Duodenal mucosa (tissue), 2 donors: ENCODE measurements around the gene ZFP36L2.

ENCODE experiments used
- H3K27ac ChIP-seq: one replicate; pipeline ENCODE4 v1.7.0; 2013; ENCODE audit warnings: low read depth, low read length
- H3K27me3 ChIP-seq, 2 donors: one replicate each; pipeline ENCODE4 v1.7.0; 2013; ENCODE audit warnings: low read length in 2 of 2, control low read depth in 1 of 2; ENCODE audit not compliant: insufficient read depth in 2 of 2, control insufficient read depth in 1 of 2
- H3K36me3 ChIP-seq, 2 donors: one replicate each; pipeline ENCODE4 v1.7.0; 2013; ENCODE audit warnings: low read length in 2 of 2, control low read depth in 1 of 2; ENCODE audit not compliant: insufficient read depth in 2 of 2, control insufficient read depth in 1 of 2
- H3K4me1 ChIP-seq, 2 donors: one replicate each; pipeline ENCODE4 v1.7.0; 2013; ENCODE audit warnings: low read length in 2 of 2, control low read depth in 1 of 2; ENCODE audit not compliant: insufficient read depth in 2 of 2, control insufficient read depth in 1 of 2
- H3K4me3 ChIP-seq, 2 donors: one replicate each; pipeline ENCODE4 v1.7.0; 2013; ENCODE audit warnings: low read length in 2 of 2, low read depth in 1 of 2
- H3K9ac ChIP-seq, 2 donors: one replicate each; pipeline ENCODE4 v1.7.0; 2013; ENCODE audit warnings: low read length in 2 of 2, low read depth in 1 of 2
- H3K9me3 ChIP-seq, 2 donors: one replicate each; pipeline ENCODE4 v1.7.0; 2013; ENCODE audit warnings: low read length in 2 of 2, control low read depth in 1 of 2; ENCODE audit not compliant: control insufficient read depth in 1 of 2

Gene ZFP36L2

DNA sequence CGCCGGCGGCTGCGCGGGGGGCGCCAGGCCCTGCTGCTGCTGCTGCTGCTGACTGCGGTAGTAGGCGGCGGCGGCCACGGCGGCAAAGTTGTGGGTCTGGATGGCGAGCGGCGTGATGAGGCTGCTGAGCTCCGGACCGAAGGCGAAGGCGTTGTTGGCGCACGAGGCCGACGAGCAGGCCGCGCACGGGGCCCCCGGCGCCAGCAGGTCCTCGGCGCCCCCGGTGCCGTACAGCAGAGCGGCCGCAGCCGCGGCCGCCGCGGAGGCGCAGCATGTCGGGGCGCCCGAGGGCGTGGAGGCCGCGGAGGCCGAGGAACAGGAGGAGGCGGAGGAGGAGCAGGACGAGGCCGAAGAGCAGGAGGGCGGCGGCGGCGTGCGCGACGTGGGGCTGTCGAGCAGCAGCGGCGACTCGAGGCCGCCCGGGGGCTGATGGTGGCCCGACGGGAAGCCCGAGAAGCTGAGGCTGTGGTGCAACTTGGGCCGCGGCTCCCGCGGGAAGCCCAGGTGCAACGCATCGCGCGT, 1.8 kb downstream of the ZFP36L2 start:
- Histone ChIP-seq H3K4me1 (peaks cover 38 to 40% of the 10 kb centered on the region in 2 donors), H3K4me3 (peak overlapping the region; percentile 91 to 97), H3K9me3 (no peaks in the 10 kb centered on the region), H3K9ac (peak overlapping the region; percentile 79 to 97), H3K27me3 (no peaks in the 10 kb centered on the region), H3K36me3 (peaks cover 24 to 35% of the 10 kb centered on the region in 2 donors), H3K27ac (peak overlapping the region; percentile 99)

DNA sequence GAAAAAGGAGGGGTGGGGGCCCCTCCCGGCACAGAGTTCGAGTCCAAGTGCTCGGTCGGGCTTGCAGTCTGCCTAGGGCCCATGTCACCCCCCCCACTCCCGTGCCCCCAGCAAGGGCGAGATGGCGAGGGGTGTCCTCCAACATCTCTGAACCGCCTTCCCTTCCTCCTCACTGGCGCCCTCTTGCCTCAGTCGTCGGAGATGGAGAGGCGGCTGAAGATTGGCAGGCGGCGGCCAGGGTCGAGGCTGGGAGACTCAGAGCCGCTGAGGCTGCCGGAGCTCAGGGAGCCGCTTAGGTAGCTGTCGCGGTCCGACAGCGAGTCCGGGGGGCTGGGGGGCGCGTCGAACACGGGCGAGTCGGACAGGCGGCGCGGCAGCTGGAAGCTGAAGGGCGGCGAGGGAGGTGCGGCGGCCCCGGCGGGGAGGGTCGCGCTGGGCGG, 2.3 kb downstream of the ZFP36L2 start:
- Histone ChIP-seq H3K27ac (peak overlapping the region; percentile 99), H3K4me1 (peaks cover 39 to 42% of the 10 kb centered on the region in 2 donors), H3K27me3 (no peaks in the 10 kb centered on the region), H3K9me3 (no peaks in the 10 kb centered on the region), H3K36me3 (peaks cover 24 to 35% of the 10 kb centered on the region in 2 donors), H3K9ac (peak overlapping the region; percentile 79 to 91), H3K4me3 (peak overlapping the region; percentile 91 to 97)

DNA sequence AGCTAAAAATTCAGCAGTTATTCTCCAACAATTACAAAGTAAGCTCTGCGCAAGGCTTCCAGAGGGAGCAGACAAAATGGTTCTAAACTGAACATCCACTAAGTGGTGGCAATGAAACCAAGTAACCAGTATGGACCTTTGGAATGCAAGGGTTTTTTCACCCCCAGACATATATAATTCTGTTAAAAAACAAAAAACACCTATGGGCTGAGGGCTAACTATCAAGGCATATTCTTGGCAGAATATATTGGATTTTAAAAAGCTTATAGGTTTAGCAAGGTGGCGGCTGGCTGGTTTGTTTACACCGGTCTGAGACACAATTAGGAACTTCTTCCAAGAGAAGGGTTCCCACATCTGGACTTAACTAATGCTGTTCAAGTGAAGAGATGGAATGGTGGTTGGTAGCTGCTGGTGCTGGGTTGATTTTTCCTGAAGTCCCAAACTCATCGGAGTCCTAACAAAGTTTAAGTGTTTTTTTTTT, 2.8 kb downstream of the ZFP36L2 start:
- H3K9ac ChIP-seq = peak overlapping the region; percentile 79 to 91
- H3K9me3 ChIP-seq = no peaks in the 10 kb centered on the region
- H3K27ac ChIP-seq = peak overlapping the region; percentile 99
- peaks cover 38 to 42% of the 10 kb centered on the region in 2 donors for H3K4me1 ChIP-seq
- peak overlapping the region; percentile 91 to 97 for H3K4me3 ChIP-seq
- no peaks in the 10 kb centered on the region for H3K27me3 ChIP-seq
- peaks cover 24 to 35% of the 10 kb centered on the region in 2 donors for H3K36me3 ChIP-seq

DNA sequence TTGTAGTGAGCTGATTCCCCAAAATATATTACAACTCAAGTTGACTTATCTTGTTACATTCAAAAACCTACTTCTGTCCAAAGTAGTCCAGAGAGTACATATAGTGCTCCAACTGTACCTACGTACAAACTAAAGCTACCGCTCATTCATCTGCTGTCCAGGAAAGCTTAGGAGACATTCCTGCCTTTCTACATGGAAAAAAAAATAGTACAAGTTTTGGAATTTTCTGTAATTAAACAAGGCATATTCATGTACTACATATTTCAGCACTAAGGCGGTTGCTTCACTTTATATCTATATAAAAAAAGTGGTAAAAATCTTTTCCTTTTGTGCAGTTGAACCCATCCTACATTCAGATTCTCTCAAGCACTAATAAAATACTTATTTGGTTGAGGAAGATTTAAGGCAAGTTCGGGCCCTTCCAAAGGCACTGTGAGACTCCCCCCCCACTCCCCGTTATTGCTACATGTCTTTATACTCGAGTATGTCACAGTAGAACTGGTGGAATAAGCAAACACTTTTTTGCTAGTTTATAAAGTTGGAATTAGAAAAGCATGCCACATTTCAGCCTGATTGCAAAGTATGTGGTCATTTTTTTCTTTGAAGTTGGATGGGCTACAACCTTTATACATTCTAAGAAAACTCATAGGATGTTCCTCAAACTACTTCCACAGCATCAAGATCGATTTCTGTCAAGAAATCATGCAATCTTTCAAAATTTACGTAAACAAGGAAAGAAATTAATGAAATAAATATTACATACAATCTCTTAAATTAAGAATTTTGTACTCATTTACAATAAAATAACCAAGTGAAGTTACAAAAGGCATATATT, 3.7 kb downstream of the ZFP36L2 start:
- Histone ChIP-seq H3K9me3 (no peaks in the 10 kb centered on the region), H3K27me3 (no peaks in the 10 kb centered on the region), H3K4me1 (peaks cover 38 to 42% of the 10 kb centered on the region in 2 donors), H3K36me3 (peaks cover 24 to 35% of the 10 kb centered on the region in 2 donors), H3K4me3 (peak overlapping the region; percentile 91 to 97), H3K27ac (peak overlapping the region; percentile 98), H3K9ac (peak overlapping the region; percentile 79 to 91)

DNA sequence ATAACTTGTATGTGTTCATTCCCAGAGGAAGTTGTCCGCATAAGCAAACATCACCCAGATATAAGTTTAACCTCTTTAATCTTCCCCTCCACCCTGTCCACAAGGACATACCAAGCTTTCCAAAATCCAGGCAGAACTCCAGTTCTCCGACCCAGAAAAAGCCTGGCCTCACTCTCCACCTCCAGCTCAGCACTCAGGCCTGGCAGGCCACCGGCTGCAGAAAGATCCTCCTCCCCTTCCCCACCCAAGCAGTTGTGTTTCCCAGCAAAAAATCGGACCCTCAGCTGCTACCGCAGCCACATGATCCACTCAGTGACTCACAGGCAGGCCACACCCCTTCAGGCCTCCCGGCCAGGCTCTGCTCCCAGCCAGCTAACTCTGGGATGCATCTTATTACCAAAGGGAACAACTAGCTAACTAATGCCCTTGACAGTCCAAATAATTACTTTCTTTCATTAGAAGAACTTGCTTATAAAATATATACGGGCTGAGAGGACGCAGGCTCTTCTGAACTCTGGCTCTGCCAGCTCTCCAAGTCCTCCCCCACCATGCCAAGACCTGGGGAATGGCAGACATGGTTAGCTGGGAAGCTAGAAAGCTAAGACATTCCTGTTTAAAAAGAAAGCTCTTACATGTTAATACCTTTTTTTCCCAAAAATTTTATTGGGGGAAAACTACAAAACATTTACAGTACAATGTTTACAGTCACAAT, 4.5 kb downstream of the ZFP36L2 start:
- peak overlapping the region; percentile 98 for H3K27ac ChIP-seq
- H3K4me3 ChIP-seq = peak overlapping the region; percentile 91 to 97
- no peaks in the 10 kb centered on the region for H3K27me3 ChIP-seq
- no peaks in the 10 kb centered on the region for H3K9me3 ChIP-seq
- peaks cover 24 to 35% of the 10 kb centered on the region in 2 donors for H3K36me3 ChIP-seq
- peak overlapping the region; percentile 79 to 91 for H3K9ac ChIP-seq
- peaks cover 40 to 44% of the 10 kb centered on the region in 2 donors for H3K4me1 ChIP-seq

DNA sequence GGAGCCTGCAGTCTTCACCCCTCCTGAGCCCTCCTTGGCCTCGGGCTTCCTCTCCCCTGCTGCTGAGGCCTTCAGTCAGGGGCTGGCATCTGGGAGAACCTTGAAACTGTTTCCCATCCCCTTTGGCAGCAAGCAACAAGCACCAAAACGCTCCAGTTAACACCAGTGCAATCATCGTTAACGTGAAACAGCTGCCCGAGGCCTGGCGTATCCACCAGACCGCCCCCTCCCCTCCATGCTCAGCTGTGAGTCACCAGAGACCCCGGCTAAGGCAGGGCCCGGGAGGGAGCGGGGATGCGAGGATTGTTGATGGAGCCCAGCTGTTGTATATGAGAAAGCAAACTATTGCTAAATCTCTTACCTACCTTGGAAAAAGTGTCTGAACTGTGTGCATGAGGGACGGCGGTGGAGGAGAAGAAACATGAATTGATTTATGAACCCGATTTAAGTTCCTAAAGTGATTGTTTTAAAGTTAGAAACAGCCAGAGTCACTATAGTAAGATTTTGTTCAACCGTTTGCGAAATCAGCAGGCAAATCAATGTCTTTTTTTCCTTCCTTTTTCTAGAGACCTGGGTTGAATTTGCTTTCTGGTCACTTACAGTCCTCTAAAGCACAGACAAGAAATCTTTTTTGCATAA, 5.2 kb downstream of the ZFP36L2 start:
- peak overlapping the region; percentile 79 to 91 for H3K9ac ChIP-seq
- no peaks in the 10 kb centered on the region for H3K9me3 ChIP-seq
- H3K4me1 ChIP-seq = peaks cover 40 to 44% of the 10 kb centered on the region in 2 donors
- peak overlapping the region; percentile 98 for H3K27ac ChIP-seq
- no peaks in the 10 kb centered on the region for H3K27me3 ChIP-seq
- peak overlapping the region; percentile 91 to 97 for H3K4me3 ChIP-seq
- peaks cover 24 to 35% of the 10 kb centered on the region in 2 donors for H3K36me3 ChIP-seq

DNA sequence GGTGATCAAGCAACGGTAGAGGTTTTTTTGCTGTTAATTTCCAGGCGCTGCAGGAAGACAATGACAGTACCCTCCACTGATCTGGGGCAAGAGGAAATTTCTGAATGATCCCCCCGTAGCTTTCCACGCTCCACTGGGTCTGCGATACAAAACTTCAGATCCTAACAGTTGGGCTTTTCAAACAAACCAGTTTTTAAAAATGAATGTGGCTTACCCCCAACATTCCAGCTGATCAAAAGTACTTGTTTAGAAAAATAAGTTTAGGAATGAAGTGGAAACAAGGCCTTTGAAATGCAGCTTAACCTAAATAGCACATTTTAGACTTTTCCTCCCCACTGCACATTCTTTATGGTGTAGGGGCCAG, 5.7 kb downstream of the ZFP36L2 start:
- H3K4me3 ChIP-seq = peak overlapping the region; percentile 91 to 97
- peaks cover 40 to 44% of the 10 kb centered on the region in 2 donors for H3K4me1 ChIP-seq
- H3K9ac ChIP-seq = peak overlapping the region; percentile 79 to 91
- no peaks in the 10 kb centered on the region for H3K27me3 ChIP-seq
- H3K9me3 ChIP-seq = no peaks in the 10 kb centered on the region
- H3K36me3 ChIP-seq = peaks cover 24 to 35% of the 10 kb centered on the region in 2 donors
- H3K27ac ChIP-seq = peak overlapping the region; percentile 98

DNA sequence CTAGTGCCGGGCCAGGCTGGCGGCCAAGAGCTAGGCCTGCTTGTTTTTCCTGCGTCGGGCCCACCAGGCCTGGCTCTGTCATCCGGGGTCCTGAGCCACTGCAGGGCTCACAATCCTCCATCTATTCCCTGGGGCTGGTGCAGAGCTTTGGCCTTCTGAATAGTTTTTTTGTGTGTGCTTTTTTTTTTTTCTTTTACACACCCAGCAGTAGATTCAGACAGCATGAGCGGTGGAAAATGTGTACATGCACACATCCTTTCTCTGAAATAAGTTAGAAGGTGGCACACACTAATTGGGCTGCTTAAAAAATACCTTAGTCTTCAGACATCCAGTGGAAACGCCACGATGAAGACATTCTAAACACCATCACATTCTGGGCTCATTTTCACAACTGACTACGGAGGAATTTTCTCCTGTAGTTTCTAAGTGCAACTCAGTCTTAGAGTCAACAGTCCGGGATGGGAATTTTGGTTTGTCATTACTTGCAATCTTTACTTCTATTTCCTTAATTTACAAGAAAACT, 6.1 kb downstream of the ZFP36L2 start:
- peak overlapping the region; percentile 98 for H3K27ac ChIP-seq
- H3K27me3 ChIP-seq = no peaks in the 10 kb centered on the region
- H3K4me3 ChIP-seq = peak overlapping the region; percentile 75 to 91
- peaks cover 40 to 44% of the 10 kb centered on the region in 2 donors for H3K4me1 ChIP-seq
- peaks cover 24 to 35% of the 10 kb centered on the region in 2 donors for H3K36me3 ChIP-seq
- peak overlapping the region; percentile 79 to 91 for H3K9ac ChIP-seq
- no peaks in the 10 kb centered on the region for H3K9me3 ChIP-seq

DNA sequence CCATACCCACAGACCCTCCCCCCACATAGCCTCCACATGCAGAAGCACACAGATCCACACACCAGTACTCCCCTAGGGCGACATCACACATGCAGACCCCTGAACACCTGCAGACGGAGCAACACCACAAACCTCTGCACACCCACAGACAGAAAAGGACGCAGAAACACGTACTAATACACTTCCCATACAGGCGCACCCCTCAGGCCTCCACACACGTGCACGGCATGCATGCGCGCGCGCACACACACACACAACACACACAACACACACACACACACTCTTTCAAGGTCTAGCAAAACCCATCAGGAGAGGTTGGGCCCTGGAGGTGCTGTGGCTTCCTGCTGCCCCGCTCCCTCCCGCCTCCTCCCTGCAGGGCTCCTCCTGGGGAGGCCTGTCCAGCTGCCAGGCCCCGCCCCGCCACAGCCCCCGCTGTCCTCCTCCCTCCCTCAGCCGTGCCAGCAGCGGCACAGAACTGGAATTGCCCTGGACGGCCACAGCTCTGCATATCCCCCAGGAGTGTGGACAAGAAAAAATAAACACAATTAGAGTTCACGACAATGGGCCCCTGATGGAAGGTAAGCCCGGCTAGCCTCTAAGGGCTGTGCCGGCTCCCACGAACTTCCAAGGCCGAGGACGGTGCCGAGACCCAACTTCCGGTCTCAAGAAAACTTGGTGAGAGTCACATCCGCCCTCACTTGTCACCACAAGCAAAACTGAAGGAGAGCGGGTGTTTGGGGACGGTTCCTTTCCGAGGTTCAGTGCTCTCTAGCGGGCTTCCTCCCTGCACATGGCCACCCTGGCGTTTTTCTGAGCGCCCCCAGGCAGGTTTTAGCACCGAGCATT, 6.8 kb downstream of the ZFP36L2 start:
- H3K9ac ChIP-seq = peak overlapping the region; percentile 79 to 91
- H3K27ac ChIP-seq = peak overlapping the region; percentile 98
- H3K9me3 ChIP-seq = no peaks in the 10 kb centered on the region
- H3K4me3 ChIP-seq = peak overlapping the region; percentile 75 to 91
- H3K27me3 ChIP-seq = no peaks in the 10 kb centered on the region
- peaks cover 19 to 29% of the 10 kb centered on the region in 2 donors for H3K36me3 ChIP-seq
- H3K4me1 ChIP-seq = peaks cover 40 to 44% of the 10 kb centered on the region in 2 donors
